ENCODE measurements around the gene PRR20G. TPM values are rescaled to one million over a fixed set of nuclear protein-coding genes. Genes with fewer than 3 reads are reported as not detected.
A peak's percentile ranks its signal among the peaks of the same experiment; 100 is the strongest.

The PRR20G gene
- polyA plus RNA-seq, 3 donors = not detected

DNA sequence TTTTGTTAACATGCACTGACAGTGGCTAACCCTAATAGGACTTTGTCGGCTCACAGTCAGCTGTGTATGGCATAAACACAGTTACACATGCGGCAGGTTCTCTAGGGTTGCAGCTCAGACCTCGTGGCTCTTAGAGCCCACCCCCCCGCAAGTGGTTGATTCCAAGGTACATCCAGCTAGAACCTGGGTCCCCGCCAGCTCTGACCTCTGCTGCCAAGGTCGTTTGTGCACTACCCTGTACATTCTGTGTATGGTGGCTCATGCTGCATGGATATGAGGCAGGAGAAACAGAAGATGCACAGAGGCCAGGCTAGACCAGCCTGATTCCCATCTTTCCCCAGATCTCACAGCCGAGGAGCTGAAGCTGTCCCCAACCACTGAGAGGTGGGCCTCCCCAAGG, 25.9 kb downstream of the PRR20G start:
- Histone ChIP-seq H3K79me2 (ENCODE audit: insufficient read depth, low read length) (no peaks in the 10 kb centered on the region), H3K9ac (ENCODE audit: insufficient read depth, low read length, poor library complexity, severe bottlenecking) (no peak overlapping the region), H4K20me1 (ENCODE audit: insufficient read depth, low read length) (no peaks in the 10 kb centered on the region), H3K4me2 (replicated peaks; ENCODE audit: extremely low read depth, low read length, poor library complexity, severe bottlenecking) (no peak overlapping the region), H2AFZ (ENCODE audit: insufficient read depth, low read depth, low read length, poor library complexity, severe bottlenecking) (no peak overlapping the region), H3K4me1 (ENCODE audit: control insufficient read depth in 1 of 2, insufficient read depth in 2 of 2, low read length in 2 of 2) (no peaks in the 10 kb centered on the region), H3K9me3 (replicated peaks in 1 of 2; ENCODE audit: control insufficient read depth in 1 of 2, insufficient read depth in 1 of 2, low read length in 2 of 2) (no peaks in the 10 kb centered on the region), H3K4me3 (replicated peaks in 1 of 3; ENCODE audit: low read depth in 2 of 3, low read length in 3 of 3) (no peak overlapping the region), H3K27ac (ENCODE audit: low read depth in 1 of 2, low read length in 2 of 2) (no peak overlapping the region), H3K36me3 (replicated peaks in 1 of 2; ENCODE audit: control insufficient read depth in 1 of 2, insufficient read depth in 2 of 2, low read length in 2 of 2) (no peaks in the 10 kb centered on the region), H3K27me3 (ENCODE audit: control insufficient read depth in 2 of 2, insufficient read depth in 2 of 2, low read length in 2 of 2) (no peaks in the 10 kb centered on the region)
- H3K27ac Mint-ChIP-seq = no peak overlapping the region
- TF ChIP-seq, protein P1, sequence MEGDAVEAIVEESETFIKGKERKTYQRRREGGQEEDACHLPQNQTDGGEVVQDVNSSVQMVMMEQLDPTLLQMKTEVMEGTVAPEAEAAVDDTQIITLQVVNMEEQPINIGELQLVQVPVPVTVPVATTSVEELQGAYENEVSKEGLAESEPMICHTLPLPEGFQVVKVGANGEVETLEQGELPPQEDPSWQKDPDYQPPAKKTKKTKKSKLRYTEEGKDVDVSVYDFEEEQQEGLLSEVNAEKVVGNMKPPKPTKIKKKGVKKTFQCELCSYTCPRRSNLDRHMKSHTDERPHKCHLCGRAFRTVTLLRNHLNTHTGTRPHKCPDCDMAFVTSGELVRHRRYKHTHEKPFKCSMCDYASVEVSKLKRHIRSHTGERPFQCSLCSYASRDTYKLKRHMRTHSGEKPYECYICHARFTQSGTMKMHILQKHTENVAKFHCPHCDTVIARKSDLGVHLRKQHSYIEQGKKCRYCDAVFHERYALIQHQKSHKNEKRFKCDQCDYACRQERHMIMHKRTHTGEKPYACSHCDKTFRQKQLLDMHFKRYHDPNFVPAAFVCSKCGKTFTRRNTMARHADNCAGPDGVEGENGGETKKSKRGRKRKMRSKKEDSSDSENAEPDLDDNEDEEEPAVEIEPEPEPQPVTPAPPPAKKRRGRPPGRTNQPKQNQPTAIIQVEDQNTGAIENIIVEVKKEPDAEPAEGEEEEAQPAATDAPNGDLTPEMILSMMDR (IDR thresholded peaks at IDR 0.05) = no peak
- no peak for DNase-seq
- no peaks in the 10 kb centered on the region for H3K36me3 Mint-ChIP-seq
- peaks cover 3 to 9% (median 6%) of the 10 kb centered on the region in 3 donors for H3K27me3 Mint-ChIP-seq (ENCODE audit: low read depth in 3 of 3)
- intact Hi-C loops (cut with micrococcal nuclease) = no loop called here
- H3K4me1 Mint-ChIP-seq = no peaks in the 10 kb centered on the region
- H3K4me3 Mint-ChIP-seq = no peak overlapping the region
- H3K9me3 Mint-ChIP-seq = peaks cover 0 to 4% (median 0%) of the 10 kb centered on the region in 7 donors
- 88% methylated on average over 6 of the region's 7 CpGs for WGBS (ENCODE audit: insufficient coverage)

DNA sequence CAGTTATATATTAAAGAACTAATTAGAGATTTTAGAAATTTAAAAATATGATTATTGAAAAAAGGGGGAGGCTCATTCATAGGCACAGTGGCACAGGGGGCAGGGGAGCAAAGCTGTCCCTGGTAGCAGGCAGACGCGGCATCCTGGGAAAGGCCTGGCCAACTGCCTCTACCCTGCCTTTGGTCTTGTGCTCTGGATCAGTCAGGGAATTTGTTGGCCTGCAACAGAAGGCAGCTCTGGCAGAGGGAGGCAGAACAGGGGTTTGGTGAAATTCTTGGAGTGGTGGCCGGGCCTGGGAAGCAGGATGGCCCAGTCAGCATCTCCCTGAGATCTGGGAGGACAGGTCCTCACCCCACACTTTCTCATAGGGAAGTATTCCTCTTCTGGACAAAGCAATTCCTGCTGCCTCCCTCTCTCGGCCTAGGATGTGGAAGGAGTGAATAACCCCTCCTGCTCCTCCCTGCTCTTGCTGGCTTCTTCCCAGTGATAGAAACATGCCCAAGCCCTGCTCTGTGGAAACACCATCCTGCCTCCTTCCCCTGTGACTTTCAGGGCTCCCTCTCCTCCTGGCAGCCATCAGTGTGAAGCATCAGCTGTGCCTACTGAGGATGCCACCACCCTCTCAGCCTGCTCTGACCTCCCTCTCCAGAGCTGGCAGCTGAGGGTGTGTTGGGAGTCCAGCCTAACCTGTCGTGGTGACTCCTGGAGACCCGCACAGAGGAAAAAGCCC, 26.9 kb downstream of the PRR20G start:
- no peaks in the 10 kb centered on the region for H3K9me3 ChIP-seq (replicated peaks in 1 of 2; ENCODE audit: control insufficient read depth in 1 of 2, insufficient read depth in 1 of 2, low read length in 2 of 2)
- Mint-ChIP-seq H3K4me3 (no peak overlapping the region), H3K36me3 (no peaks in the 10 kb centered on the region), H3K9me3 (peaks cover 0 to 4% (median 0%) of the 10 kb centered on the region in 7 donors), H3K4me1 (no peaks in the 10 kb centered on the region), H3K27me3 (ENCODE audit: low read depth in 3 of 3) (peaks cover 2 to 7% (median 7%) of the 10 kb centered on the region in 3 donors), H3K27ac (peak overlapping the region in 1 of 7 donors; percentile 47)
- no peak overlapping the region for H3K9ac ChIP-seq (ENCODE audit: insufficient read depth, low read length, poor library complexity, severe bottlenecking)
- TF ChIP-seq, protein P1 (IDR thresholded peaks at IDR 0.05) = no peak
- H3K79me2 ChIP-seq (ENCODE audit: insufficient read depth, low read length) = no peaks in the 10 kb centered on the region
- intact Hi-C loops (cut with micrococcal nuclease) = no loop called here
- no peaks in the 10 kb centered on the region for H3K27me3 ChIP-seq (ENCODE audit: control insufficient read depth in 2 of 2, insufficient read depth in 2 of 2, low read length in 2 of 2)
- H3K4me1 ChIP-seq (ENCODE audit: control insufficient read depth in 1 of 2, insufficient read depth in 2 of 2, low read length in 2 of 2) = no peaks in the 10 kb centered on the region
- no peaks in the 10 kb centered on the region for H4K20me1 ChIP-seq (ENCODE audit: insufficient read depth, low read length)
- H3K4me3 ChIP-seq (replicated peaks in 1 of 3; ENCODE audit: low read depth in 2 of 3, low read length in 3 of 3) = no peak overlapping the region
- no peak overlapping the region for H2AFZ ChIP-seq (ENCODE audit: insufficient read depth, low read depth, low read length, poor library complexity, severe bottlenecking)
- no peak overlapping the region for H3K27ac ChIP-seq (ENCODE audit: low read depth in 1 of 2, low read length in 2 of 2)
- no peak overlapping the region for H3K4me2 ChIP-seq (replicated peaks; ENCODE audit: extremely low read depth, low read length, poor library complexity, severe bottlenecking)
- 92% methylated on average over 4 of the region's 6 CpGs for WGBS (ENCODE audit: insufficient coverage)
- DNase-seq = no peak
- no peaks in the 10 kb centered on the region for H3K36me3 ChIP-seq (replicated peaks in 1 of 2; ENCODE audit: control insufficient read depth in 1 of 2, insufficient read depth in 2 of 2, low read length in 2 of 2)

Data from CD14-positive monocyte (primary cell).